Skeletal muscle cell (primary cell): ENCODE data around the gene SPECC1.
"Not testable (repeated sequence)": the region's sequence is repeated elsewhere in the genome, so short reads cannot be mapped to it uniquely, and the experiment has no call there.

Experiments used
- DNase-seq: peaks from one replicate; pipeline ENCODE4 v3.0.0-alpha.2; 2010; ENCODE audit warnings: low read depth
- H3K4me3 ChIP-seq: 2 replicates; pipeline ENCODE4 v1.5.1; 2011; ENCODE audit warnings: low read depth, mild to moderate bottlenecking, control low read depth, low read length, moderate library complexity

SPECC1 gene

GRCh38 chr17:20009302-20010098 is at the start of gene SPECC1:
Gene SPECC1, plus strand, starts transcription at chr17:20009359. Its CDS starts 87,293 bp downstream, at chr17:20096652.
- H3K4me3 ChIP-seq: peak within 1 kb of the TSS; percentile 69
- DNase-seq: no peak

DNA sequence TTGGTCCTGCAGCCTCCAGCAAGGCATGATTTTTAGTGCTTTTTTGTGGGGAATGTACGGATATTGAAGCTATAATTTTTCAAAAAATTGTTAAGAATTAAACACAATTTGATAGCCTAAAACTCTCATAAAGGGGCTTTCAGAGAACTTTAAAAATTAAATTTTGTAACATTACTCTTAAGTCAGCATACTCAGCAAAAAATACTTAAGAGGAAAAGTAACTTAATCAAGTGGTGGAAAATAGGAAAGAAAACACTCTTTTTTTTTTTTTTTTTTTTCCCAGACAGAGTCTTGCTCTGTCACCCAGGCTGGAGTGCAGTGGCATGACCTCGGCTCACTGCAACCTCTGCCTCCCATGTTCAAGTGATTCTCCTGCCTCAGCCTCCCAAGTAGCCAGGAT is 46.2 kb upstream of the SPECC1 start:
- H3K4me3 ChIP-seq, DNase-seq: not testable (repeated sequence)

DNA sequence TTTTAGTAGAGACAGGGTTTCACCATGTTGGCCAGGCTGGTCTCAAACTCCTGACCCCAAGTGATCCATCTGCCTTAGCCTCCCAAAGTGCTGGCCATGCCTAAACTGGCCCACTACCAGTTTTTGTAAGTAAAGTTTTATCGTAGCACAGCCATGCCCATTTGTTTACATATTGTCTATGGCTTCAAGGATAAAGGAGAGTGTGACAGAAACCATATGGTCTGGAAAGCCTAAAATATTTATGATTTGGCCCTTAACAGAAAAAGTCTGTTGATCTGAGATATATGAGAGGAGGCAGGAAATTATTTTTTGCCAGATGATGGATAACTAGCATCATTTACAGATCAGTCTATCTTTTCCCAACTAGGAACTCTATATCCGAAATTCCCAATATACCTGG is 36.0 kb upstream of the SPECC1 start:
- H3K4me3 ChIP-seq: no peak overlapping the region
- DNase-seq: no peak

DNA sequence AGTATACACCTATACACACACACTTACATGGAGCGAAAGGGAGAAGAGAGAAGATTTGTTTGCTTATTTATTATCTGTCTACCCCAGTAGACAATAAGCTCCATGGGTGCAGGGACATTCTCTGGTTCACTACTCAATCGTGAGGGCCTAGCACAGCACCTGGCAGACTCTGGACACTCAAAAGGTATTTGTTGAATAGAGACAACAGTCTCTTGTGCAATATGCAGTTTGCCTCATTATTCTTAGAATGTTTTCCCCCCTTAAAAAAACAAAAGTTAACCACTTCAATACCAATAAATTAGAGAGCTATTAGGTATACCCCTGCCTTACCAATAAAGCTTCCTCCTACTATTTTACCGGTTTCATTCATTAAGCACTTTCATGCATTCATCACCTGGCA is 33.6 kb upstream of the SPECC1 start:
- no peak for DNase-seq
- no peak overlapping the region for H3K4me3 ChIP-seq

DNA sequence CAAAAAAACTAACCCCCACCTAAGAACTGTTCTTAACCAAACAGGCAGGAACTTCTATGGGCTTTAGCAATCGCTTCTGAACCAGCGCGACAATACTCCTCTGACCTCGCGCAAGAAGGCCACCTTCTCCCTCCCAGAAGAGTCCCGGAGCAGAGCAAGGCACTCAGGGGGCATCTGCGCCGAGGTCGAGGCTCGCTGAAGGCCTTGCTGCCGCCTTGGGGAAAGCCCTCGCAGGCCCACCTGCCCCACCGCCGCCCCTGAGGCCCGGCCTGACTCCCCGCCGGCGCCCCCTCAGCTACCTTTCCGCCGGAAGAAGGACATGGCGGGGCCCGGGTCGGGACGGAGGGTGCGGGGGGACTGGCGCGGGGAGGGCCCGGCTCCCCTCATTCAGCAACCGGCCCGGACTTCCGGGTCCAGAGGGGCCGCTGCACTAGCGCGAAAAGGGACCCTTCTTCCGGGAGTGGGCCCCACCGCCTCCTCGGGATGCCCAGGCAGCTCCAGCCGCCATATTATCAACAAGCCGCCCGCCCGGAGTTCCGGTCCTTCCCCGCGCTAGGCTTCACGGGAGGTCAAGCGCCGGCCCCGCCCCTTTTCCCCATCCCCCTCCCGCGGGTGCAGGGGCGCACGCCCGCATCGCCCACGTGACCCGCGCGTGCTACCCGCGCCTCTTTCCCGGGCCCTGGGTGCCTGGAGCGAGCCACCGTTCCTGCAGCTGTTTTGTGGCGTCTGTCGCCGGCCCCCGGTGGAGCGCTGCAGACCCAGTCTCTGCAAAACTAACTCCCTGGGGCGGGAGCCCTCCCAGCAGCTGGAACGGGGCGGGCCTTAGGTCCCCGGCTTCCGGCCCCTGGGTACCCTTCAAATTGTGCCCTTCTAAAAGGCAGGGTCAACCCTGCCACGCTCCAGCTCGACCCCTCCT is 31.6 kb upstream of the SPECC1 start, which contains the start of gene AKAP10:
Gene AKAP10, minus strand, starts transcription at position 536 of the 916 bp plus-strand sequence. Its CDS starts 149 bp downstream, at position 387.
- peak; percentile 36 for DNase-seq
- H3K4me3 ChIP-seq: peak within 1 kb of the TSS; percentile 92

DNA sequence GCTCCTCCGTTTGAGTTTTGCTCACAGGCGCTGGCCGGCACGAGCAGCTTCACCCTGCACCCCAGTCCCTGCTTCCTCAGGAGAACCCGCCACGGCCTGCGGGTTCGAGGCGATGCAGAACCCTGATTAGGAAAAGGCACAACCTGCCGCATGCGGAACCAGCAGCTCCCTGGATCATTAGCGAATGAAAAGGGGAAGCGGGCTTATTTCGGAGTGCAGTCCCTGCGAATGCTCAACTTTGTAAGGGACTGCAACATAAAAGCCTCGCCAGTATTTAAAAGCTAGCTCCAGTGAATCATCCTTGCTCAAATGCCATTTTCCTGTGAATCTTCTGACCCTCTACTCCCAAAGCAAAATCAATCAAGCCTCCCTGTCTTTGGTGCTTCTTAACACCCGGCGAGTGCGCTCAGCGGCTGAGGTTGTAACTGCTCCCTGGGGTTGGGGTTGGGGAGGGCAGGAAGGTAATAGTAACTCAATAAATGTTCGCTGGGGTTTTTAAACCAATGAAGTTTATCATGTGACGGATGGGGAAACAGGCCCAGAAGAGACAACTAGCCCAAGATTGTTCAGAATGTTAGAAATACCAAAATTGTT is 30.9 kb upstream of the SPECC1 start:
- DNase-seq: no peak
- peak overlapping the region; percentile 92 for H3K4me3 ChIP-seq

GRCh38 chr17:19978805-19979211 is 30.4 kb upstream of the SPECC1 start:
- DNase-seq: no peak
- H3K4me3 ChIP-seq: no peak overlapping the region

GRCh38 chr17:19979917-19980770 is 29.0 kb upstream of the SPECC1 start:
- H3K4me3 ChIP-seq: no peak overlapping the region
- DNase-seq: no peak

DNA sequence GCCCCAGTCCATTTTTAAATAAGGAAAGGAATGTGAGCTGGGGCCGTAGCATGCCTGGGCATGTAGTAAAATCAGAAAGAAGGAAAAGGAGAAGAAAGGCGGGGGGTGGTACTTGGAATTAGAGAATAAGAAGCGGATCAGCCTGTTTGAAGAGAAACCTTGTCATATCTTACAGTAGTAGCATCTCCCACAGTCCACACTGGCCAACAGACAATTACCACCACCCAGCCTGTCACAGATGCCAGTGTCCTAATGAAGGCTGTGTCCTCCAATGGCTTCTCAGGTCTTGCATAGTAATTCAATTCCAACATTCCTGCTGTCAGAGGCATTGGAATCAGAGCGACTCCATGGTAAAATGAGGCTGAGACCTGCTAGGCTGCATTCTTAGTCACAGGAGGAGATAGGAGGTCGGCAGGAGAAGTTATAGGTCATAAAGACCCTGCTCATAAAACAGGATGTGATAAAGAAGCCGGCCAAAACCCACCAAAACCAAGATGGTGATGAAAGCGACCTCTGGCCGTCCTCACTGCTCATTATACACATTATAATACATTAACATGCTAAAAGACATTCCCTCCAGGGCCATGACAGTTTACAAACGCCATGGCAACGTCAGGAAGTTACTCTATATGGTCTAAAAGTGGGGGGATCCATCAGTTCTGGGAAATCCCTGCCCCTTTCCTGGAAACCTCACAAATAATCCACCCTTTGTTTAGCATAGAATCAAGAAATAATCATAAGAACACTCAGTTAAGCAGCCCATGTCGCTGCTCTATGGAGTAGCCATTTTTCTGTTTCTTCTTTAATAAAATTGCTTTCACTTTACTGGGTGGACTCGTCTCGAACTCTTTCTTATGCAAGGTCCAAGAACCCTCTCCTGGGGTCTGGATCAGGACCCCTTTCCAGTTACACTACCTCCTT is 22.0 kb upstream of the SPECC1 start:
- H3K4me3 ChIP-seq: no peak overlapping the region
- DNase-seq: no peak

DNA sequence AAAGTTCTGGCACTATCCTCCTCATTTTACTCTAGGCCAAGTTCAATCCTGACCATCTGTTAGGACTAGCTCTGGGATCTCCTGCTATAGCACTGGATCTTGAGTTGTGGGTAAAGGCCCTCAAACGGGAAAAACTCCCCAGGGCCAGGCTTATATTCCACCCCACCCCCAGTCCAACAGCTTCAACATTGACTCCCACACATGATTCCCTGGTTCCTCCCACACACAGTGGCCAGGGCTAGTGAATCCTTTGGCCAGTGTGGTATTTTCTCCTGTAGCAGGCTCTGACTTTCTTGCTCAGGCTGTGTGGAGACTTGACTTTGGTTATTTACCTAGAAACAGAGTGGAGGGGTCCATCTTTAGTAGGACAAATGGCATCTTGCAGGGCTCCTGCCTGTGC is 21.3 kb upstream of the SPECC1 start:
- no peak overlapping the region for H3K4me3 ChIP-seq
- DNase-seq: no peak

DNA sequence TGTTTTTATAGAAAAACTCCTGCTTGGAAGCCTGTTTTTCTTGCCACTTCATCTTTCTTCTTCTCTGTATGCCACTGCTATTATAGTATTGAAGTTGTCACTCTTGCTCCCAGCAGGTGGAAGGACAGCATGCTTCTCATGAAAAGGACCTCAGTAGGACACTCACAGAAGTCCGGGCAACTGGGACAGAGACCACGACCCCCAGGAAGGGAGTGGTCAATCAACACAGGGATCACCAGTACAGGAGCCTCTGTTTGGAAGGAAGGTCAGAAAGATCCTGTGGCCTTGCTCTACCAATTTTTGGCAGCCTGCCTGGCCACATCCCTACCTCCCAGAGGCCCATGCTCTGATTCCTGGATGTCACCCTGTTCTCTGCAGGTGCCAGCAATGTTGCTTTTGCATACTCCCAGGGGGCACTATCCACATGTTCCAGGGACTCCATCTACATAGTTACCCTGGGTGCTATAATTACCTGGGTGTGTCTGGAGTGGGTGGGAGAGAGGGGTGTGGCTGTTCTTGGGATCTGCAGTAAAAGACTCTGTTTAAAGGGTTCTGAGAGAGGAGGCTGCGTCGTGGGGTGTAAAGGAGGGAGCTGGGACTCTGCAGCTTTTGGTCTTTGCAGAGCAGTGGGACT is 17.8 kb upstream of the SPECC1 start:
- DNase-seq: no peak
- no peak overlapping the region for H3K4me3 ChIP-seq

- H3K4me3 ChIP-seq: no peak overlapping the region
- DNase-seq: peak; percentile 52
These were observed 16.1 kb upstream of the SPECC1 start for GRCh38 chr17:19992803-19993713.

- H3K4me3 ChIP-seq: no peak overlapping the region
- no peak for DNase-seq
These were observed 13.1 kb upstream of the SPECC1 start for GRCh38 chr17:19996086-19996485.

- no peak for DNase-seq
- H3K4me3 ChIP-seq: no peak overlapping the region
These were observed 12.7 kb upstream of the SPECC1 start for GRCh38 chr17:19996502-19996901.

GRCh38 chr17:20008242-20009051 is 712 bp upstream of the SPECC1 start:
- peak overlapping the region; percentile 69 for H3K4me3 ChIP-seq
- DNase-seq: no peak

DNA sequence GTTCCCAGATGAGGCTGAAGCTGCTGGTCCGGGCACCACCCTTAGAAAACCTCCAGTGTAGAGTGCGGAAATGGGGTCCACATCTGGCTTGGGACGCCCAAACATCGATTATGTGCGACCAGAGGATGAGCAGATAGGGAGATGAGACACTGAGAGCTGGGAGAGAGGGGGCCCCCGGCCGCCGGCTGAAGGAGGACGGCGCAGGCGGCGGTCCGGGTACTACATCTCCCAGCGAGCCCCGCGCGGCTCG is 182 bp upstream of the SPECC1 start:
- H3K4me3 ChIP-seq: peak overlapping the region; percentile 69
- no peak for DNase-seq
